ENCODE data around the gene TENM3.

DNA sequence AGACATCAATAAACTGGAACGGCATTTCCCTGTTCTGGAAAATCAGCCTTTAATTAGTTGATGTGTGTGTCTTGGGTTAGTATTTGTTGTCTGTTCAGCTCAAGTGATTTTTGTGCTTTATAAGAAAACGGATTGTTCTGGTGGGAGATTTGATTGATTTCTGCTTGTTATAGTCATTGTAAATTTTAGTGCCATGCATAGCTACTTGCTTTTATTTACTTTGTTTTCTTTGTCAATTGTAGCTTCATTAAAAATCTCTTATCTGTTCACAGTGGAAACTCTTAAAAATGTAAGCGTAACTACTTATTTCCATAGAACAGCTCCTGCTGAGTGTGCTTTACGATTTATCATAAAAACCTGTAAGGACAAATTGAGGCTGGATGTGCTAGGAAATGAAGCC is 253.2 kb downstream of the TENM3 start:
- TF ChIP-seq, protein P1, sequence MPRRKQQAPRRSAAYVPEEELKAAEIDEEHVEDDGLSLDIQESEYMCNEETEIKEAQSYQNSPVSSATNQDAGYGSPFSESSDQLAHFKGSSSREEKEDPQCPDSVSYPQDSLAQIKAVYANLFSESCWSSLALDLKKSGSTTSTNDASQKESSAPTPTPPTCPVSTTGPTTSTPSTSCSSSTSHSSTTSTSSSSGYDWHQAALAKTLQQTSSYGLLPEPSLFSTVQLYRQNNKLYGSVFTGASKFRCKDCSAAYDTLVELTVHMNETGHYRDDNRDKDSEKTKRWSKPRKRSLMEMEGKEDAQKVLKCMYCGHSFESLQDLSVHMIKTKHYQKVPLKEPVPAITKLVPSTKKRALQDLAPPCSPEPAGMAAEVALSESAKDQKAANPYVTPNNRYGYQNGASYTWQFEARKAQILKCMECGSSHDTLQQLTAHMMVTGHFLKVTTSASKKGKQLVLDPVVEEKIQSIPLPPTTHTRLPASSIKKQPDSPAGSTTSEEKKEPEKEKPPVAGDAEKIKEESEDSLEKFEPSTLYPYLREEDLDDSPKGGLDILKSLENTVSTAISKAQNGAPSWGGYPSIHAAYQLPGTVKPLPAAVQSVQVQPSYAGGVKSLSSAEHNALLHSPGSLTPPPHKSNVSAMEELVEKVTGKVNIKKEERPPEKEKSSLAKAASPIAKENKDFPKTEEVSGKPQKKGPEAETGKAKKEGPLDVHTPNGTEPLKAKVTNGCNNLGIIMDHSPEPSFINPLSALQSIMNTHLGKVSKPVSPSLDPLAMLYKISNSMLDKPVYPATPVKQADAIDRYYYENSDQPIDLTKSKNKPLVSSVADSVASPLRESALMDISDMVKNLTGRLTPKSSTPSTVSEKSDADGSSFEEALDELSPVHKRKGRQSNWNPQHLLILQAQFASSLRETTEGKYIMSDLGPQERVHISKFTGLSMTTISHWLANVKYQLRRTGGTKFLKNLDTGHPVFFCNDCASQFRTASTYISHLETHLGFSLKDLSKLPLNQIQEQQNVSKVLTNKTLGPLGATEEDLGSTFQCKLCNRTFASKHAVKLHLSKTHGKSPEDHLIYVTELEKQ (tag by site-specific recombination; IDR thresholded peaks at IDR 0.05; ENCODE audit: borderline replicate concordance): no peak
- no peak for TF ChIP-seq KLF1 (tag by site-specific recombination; IDR thresholded peaks at IDR 0.05)
- TF ChIP-seq, protein P2, sequence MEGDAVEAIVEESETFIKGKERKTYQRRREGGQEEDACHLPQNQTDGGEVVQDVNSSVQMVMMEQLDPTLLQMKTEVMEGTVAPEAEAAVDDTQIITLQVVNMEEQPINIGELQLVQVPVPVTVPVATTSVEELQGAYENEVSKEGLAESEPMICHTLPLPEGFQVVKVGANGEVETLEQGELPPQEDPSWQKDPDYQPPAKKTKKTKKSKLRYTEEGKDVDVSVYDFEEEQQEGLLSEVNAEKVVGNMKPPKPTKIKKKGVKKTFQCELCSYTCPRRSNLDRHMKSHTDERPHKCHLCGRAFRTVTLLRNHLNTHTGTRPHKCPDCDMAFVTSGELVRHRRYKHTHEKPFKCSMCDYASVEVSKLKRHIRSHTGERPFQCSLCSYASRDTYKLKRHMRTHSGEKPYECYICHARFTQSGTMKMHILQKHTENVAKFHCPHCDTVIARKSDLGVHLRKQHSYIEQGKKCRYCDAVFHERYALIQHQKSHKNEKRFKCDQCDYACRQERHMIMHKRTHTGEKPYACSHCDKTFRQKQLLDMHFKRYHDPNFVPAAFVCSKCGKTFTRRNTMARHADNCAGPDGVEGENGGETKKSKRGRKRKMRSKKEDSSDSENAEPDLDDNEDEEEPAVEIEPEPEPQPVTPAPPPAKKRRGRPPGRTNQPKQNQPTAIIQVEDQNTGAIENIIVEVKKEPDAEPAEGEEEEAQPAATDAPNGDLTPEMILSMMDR (tag by site-specific recombination; IDR thresholded peaks at IDR 0.05): no peak
- no peak for TF ChIP-seq ZBTB17 (tag by site-specific recombination; IDR thresholded peaks at IDR 0.05)
- TF ChIP-seq SP2 (tag by site-specific recombination; IDR thresholded peaks at IDR 0.05): no peak
- no peak for TF ChIP-seq ZNF335 (tag by site-specific recombination; conservative IDR thresholded peaks at IDR 0.05)
- TF ChIP-seq, protein P3, sequence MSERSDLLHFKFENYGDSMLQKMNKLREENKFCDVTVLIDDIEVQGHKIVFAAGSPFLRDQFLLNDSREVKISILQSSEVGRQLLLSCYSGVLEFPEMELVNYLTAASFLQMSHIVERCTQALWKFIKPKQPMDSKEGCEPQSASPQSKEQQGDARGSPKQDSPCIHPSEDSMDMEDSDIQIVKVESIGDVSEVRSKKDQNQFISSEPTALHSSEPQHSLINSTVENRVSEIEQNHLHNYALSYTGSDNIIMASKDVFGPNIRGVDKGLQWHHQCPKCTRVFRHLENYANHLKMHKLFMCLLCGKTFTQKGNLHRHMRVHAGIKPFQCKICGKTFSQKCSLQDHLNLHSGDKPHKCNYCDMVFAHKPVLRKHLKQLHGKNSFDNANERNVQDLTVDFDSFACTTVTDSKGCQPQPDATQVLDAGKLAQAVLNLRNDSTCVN (tag by site-specific recombination; optimal IDR thresholded peaks at IDR 0.05): no peak
- no peak for TF ChIP-seq ZNF146 (tag by site-specific recombination; IDR thresholded peaks at IDR 0.05)
- TF ChIP-seq ZNF600 (tag by site-specific recombination; IDR thresholded peaks at IDR 0.05): no peak
- TF ChIP-seq, protein P4, sequence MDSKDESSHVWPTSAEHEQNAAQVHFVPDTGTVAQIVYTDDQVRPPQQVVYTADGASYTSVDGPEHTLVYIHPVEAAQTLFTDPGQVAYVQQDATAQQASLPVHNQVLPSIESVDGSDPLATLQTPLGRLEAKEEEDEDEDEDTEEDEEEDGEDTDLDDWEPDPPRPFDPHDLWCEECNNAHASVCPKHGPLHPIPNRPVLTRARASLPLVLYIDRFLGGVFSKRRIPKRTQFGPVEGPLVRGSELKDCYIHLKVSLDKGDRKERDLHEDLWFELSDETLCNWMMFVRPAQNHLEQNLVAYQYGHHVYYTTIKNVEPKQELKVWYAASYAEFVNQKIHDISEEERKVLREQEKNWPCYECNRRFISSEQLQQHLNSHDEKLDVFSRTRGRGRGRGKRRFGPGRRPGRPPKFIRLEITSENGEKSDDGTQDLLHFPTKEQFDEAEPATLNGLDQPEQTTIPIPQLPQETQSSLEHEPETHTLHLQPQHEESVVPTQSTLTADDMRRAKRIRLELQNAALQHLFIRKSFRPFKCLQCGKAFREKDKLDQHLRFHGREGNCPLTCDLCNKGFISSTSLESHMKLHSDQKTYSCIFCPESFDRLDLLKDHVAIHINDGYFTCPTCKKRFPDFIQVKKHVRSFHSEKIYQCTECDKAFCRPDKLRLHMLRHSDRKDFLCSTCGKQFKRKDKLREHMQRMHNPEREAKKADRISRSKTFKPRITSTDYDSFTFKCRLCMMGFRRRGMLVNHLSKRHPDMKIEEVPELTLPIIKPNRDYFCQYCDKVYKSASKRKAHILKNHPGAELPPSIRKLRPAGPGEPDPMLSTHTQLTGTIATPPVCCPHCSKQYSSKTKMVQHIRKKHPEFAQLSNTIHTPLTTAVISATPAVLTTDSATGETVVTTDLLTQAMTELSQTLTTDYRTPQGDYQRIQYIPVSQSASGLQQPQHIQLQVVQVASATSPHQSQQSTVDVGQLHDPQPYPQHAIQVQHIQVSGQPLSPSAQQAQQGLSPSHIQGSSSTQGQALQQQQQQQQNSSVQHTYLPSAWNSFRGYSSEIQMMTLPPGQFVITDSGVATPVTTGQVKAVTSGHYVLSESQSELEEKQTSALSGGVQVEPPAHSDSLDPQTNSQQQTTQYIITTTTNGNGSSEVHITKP (tag by site-specific recombination; IDR thresholded peaks at IDR 0.05): no peak
- TF ChIP-seq, protein P5, sequence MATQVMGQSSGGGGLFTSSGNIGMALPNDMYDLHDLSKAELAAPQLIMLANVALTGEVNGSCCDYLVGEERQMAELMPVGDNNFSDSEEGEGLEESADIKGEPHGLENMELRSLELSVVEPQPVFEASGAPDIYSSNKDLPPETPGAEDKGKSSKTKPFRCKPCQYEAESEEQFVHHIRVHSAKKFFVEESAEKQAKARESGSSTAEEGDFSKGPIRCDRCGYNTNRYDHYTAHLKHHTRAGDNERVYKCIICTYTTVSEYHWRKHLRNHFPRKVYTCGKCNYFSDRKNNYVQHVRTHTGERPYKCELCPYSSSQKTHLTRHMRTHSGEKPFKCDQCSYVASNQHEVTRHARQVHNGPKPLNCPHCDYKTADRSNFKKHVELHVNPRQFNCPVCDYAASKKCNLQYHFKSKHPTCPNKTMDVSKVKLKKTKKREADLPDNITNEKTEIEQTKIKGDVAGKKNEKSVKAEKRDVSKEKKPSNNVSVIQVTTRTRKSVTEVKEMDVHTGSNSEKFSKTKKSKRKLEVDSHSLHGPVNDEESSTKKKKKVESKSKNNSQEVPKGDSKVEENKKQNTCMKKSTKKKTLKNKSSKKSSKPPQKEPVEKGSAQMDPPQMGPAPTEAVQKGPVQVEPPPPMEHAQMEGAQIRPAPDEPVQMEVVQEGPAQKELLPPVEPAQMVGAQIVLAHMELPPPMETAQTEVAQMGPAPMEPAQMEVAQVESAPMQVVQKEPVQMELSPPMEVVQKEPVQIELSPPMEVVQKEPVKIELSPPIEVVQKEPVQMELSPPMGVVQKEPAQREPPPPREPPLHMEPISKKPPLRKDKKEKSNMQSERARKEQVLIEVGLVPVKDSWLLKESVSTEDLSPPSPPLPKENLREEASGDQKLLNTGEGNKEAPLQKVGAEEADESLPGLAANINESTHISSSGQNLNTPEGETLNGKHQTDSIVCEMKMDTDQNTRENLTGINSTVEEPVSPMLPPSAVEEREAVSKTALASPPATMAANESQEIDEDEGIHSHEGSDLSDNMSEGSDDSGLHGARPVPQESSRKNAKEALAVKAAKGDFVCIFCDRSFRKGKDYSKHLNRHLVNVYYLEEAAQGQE (tag by site-specific recombination; IDR thresholded peaks at IDR 0.05): no peak
- TF ChIP-seq GLI4 (tag by site-specific recombination; IDR thresholded peaks at IDR 0.05): no peak
- TF ChIP-seq, protein P6, sequence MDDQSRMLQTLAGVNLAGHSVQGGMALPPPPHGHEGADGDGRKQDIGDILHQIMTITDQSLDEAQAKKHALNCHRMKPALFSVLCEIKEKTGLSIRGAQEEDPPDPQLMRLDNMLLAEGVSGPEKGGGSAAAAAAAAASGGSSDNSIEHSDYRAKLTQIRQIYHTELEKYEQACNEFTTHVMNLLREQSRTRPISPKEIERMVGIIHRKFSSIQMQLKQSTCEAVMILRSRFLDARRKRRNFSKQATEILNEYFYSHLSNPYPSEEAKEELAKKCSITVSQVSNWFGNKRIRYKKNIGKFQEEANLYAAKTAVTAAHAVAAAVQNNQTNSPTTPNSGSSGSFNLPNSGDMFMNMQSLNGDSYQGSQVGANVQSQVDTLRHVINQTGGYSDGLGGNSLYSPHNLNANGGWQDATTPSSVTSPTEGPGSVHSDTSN (CRISPR knock-in tag; IDR thresholded peaks at IDR 0.05): no peak
- TF ChIP-seq ZNF138 (tag by site-specific recombination; IDR thresholded peaks at IDR 0.05; ENCODE audit: borderline replicate concordance): no peak
